Nephron (organoid): Measurements from ENCODE around the gene MEAF6.

Source experiments
- H3K27ac Mint-ChIP-seq, 3 experiments: 2 replicates each; pipeline ENCODE4 v1.8.0; 2020; ENCODE audit warnings: mixed read lengths in 3 of 3, mild to moderate bottlenecking in 2 of 3, moderate library complexity in 1 of 3
- H3K27me3 Mint-ChIP-seq: 2 replicates; pipeline ENCODE4 v1.8.0; 2021; ENCODE audit warnings: low read depth, mild to moderate bottlenecking, moderate library complexity, mixed read lengths
- H3K36me3 Mint-ChIP-seq: 2 replicates; pipeline ENCODE4 v1.8.0; 2020; ENCODE audit warnings: low read depth, mixed read lengths
- H3K4me1 Mint-ChIP-seq: 2 replicates; pipeline ENCODE4 v1.8.0; 2020; ENCODE audit warnings: mixed read lengths
- H3K4me3 Mint-ChIP-seq, 3 experiments: 2 replicates each; pipeline ENCODE4 v1.8.0; 2020; ENCODE audit warnings: mild to moderate bottlenecking in 3 of 3, mixed read lengths in 3 of 3, moderate library complexity in 2 of 3
- H3K9me3 Mint-ChIP-seq: 2 replicates; pipeline ENCODE4 v1.8.0; 2020; ENCODE audit warnings: mixed read lengths
- CTCF ChIP-seq, 3 experiments: fragments of 200-600 bp; sonication (generic); IDR thresholded peaks; one replicate each; pipeline ENCODE4 v1.5.0; 2021; ENCODE audit warnings: antibody characterized with exemption in 3 of 3; ENCODE audit not compliant: unreplicated experiment in 3 of 3

MEAF6 gene

GRCh38 chr1:37468037-37468436, 46.5 kb downstream of the MEAF6 start:
- H3K27me3 Mint-ChIP-seq = peaks cover 29% of the 10 kb centered on the region
- H3K36me3 Mint-ChIP-seq = no peaks in the 10 kb centered on the region
- no peaks in the 10 kb centered on the region for H3K9me3 Mint-ChIP-seq
- no peak for TF ChIP-seq CTCF (IDR thresholded peaks at IDR 0.05; ENCODE audit: unreplicated experiment in 3 of 3)
- H3K27ac Mint-ChIP-seq = no peak overlapping the region
- peaks cover 17% of the 10 kb centered on the region for H3K4me1 Mint-ChIP-seq
- H3K4me3 Mint-ChIP-seq = no peak overlapping the region

GRCh38 chr1:37465593-37466517, 48.7 kb downstream of the MEAF6 start:
- Mint-ChIP-seq H3K36me3 (no peaks in the 10 kb centered on the region), H3K4me3 (no peak overlapping the region), H3K4me1 (no peaks in the 10 kb centered on the region)

GRCh38 chr1:37464443-37464842, 50.1 kb downstream of the MEAF6 start:
- H3K4me3 Mint-ChIP-seq = no peak overlapping the region
- no peaks in the 10 kb centered on the region for H3K36me3 Mint-ChIP-seq
- no peak for TF ChIP-seq CTCF (IDR thresholded peaks at IDR 0.05; ENCODE audit: unreplicated experiment in 3 of 3)
- H3K27me3 Mint-ChIP-seq = peaks cover 3% of the 10 kb centered on the region
- no peaks in the 10 kb centered on the region for H3K4me1 Mint-ChIP-seq
- no peak overlapping the region for H3K27ac Mint-ChIP-seq
- no peaks in the 10 kb centered on the region for H3K9me3 Mint-ChIP-seq

More at GRCh38 chr1:37465593-37466517, 48.7 kb downstream of the MEAF6 start:
- Mint-ChIP-seq H3K27ac (peak overlapping the region in 1 of 3 experiments; percentile 51), H3K27me3 (peaks cover 11% of the 10 kb centered on the region), H3K9me3 (no peaks in the 10 kb centered on the region)
- TF ChIP-seq CTCF (IDR thresholded peaks at IDR 0.05; ENCODE audit: unreplicated experiment in 3 of 3) = no peak

GRCh38 chr1:37461698-37462436, 52.7 kb downstream of the MEAF6 start:
- H3K36me3 Mint-ChIP-seq = no peaks in the 10 kb centered on the region
- H3K27ac Mint-ChIP-seq = no peak overlapping the region
- TF ChIP-seq CTCF (IDR thresholded peaks at IDR 0.05; ENCODE audit: unreplicated experiment in 3 of 3) = no peak
- H3K4me1 Mint-ChIP-seq = no peaks in the 10 kb centered on the region
- H3K4me3 Mint-ChIP-seq = no peak overlapping the region
- H3K27me3 Mint-ChIP-seq = peaks cover 16% of the 10 kb centered on the region
- H3K9me3 Mint-ChIP-seq = no peaks in the 10 kb centered on the region

GRCh38 chr1:37458551-37458950, 56.0 kb downstream of the MEAF6 start:
- H3K4me3 Mint-ChIP-seq = no peak overlapping the region
- no peaks in the 10 kb centered on the region for H3K4me1 Mint-ChIP-seq
- peaks cover 33% of the 10 kb centered on the region for H3K27me3 Mint-ChIP-seq
- no peak for TF ChIP-seq CTCF (IDR thresholded peaks at IDR 0.05; ENCODE audit: unreplicated experiment in 3 of 3)
- no peaks in the 10 kb centered on the region for H3K36me3 Mint-ChIP-seq
- H3K9me3 Mint-ChIP-seq = no peaks in the 10 kb centered on the region
- no peak overlapping the region for H3K27ac Mint-ChIP-seq
